Fibroblast of upper back skin (primary cell): ENCODE results near the gene ROCK1.
"Not testable (repeated sequence)": the region's sequence is repeated elsewhere in the genome, so short reads cannot be mapped to it uniquely, and the experiment has no call there.

ENCODE experiments used
- DNase-seq: peaks from one replicate; pipeline ENCODE4 v3.0.0-alpha.2; 2013

The ROCK1 gene

GRCh38 chr18:21111346-21112139, at the start of gene ROCK1:
TSS of gene ROCK1 (minus strand) at chr18:21111813. CDS start at chr18:21110910, 903 bp downstream.
- peak; percentile 97 for DNase-seq

- no peak for DNase-seq
These were observed 43.8 kb upstream of the ROCK1 start for GRCh38 chr18:21155443-21155842.

GRCh38 chr18:21146016-21146415, 34.4 kb upstream of the ROCK1 start:
- no peak for DNase-seq

- no peak for DNase-seq
These were observed 33.8 kb upstream of the ROCK1 start for GRCh38 chr18:21145371-21145770.

- no peak for DNase-seq
These were observed 30.2 kb upstream of the ROCK1 start for GRCh38 chr18:21141668-21142422.

- not testable (repeated sequence) for DNase-seq
These were observed 26.3 kb upstream of the ROCK1 start for GRCh38 chr18:21137719-21138488.

- DNase-seq, result peak; percentile 51
These were observed 23.3 kb upstream of the ROCK1 start for GRCh38 chr18:21134895-21135294.

- no peak for DNase-seq
These were observed 20.8 kb upstream of the ROCK1 start for GRCh38 chr18:21132398-21132918.

- DNase-seq, result no peak
These were observed 20.1 kb upstream of the ROCK1 start for GRCh38 chr18:21131698-21132227.

- peak; percentile 50 for DNase-seq
These were observed 18.1 kb upstream of the ROCK1 start for GRCh38 chr18:21129566-21130216.

- DNase-seq, result no peak
These were observed 11.8 kb upstream of the ROCK1 start for GRCh38 chr18:21123290-21123926.

- no peak for DNase-seq
These were observed 7.2 kb upstream of the ROCK1 start for GRCh38 chr18:21118806-21119205.

GRCh38 chr18:21117409-21118131, 6.0 kb upstream of the ROCK1 start:
- peak; percentile 93 for DNase-seq

GRCh38 chr18:21115519-21116411, 4.2 kb upstream of the ROCK1 start:
- DNase-seq, result peak; percentile 90

- no peak for DNase-seq
These were observed 1.0 kb upstream of the ROCK1 start for GRCh38 chr18:21112543-21113105.

- DNase-seq, result no peak
These were observed 494 bp upstream of the ROCK1 start for GRCh38 chr18:21112140-21112473.

GRCh38 chr18:21110713-21111345, 784 bp downstream of the ROCK1 start:
- peak; percentile 26 for DNase-seq

- no peak for DNase-seq
These were observed 1.5 kb downstream of the ROCK1 start for GRCh38 chr18:21109936-21110712.
